ENCODE results near the gene LRRC7.

LRRC7 gene

DNA sequence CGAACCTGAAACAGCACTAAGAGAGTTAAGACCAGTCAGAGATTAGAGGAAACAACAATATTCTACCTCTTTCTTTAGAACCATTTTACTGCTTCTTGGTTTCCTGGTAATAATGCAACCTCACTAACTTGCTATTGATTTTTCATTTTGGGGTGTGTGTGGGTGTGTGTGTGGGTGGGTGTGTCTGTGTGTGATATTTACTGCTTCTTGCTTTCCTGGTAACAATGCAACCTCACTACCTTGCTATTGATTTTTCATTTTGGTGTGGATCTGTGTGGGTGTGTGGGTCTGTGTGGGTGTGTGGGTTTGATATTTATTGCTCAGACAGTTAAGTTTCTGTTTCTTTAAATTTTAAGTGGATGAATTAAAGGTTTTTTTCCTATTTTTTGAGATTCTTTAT lies 208.8 kb downstream of the LRRC7 start:
- DNase-seq (ENCODE audit: low read depth in 2 of 2): no peak

DNA sequence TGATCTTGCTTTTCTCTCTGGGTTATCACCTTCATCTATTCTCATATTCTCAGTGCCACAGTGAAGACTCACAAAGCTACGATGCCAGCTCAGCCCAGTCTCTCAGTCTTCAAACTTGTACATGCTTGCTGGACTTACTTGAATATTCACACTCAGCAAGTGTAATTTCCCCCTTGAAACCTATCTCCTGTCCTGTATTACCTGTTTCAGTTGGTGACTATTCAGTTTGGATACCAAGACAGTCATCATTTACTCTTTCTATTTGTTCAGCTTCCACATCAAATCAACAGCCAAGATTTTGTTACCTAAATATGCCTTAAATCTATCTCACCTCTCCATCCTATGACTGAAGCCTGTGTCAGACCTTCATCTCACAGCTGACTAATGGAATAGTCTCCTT lies 209.7 kb downstream of the LRRC7 start:
- DNase-seq (ENCODE audit: low read depth in 2 of 2): no peak

DNA sequence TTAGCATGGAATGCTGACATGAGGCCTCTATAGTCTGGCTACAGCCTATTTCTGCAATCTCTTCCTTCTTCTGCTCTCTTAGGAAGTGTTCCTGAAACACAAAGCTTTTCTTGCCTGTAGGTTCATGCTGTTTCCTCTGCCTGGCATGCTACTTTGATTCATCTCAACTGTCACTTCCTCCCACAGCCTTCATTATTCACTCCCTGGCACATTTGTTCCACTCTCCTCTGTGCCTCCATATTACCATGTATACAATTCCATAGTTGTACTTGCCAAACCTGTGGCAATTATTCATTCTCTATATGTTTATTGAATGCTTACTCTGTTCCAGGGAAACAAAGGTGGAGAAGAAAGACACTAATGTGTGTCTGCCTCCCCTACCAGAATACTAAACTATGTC lies 210.2 kb downstream of the LRRC7 start:
- DNase-seq (ENCODE audit: low read depth in 2 of 2): no peak

DNA sequence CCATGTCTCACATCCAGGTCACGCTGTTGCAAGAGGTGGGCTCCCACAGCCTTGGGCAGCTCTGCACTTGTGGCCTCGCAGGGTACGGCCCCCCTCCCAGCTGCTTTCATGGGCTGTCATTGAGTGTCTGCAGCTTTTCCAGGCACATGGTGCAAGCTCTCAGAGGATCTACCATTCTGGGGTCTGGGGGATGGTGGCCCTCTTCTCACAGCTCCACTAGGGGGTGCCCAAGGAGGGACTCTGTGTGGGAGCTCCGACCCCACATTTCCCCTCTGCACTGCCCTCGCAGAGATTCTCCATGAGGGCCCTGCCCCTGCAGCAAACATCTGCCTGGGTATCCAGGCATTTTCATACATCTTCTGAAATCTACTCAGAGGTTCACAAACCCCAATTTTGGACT lies 219.4 kb downstream of the LRRC7 start:
- no peak for DNase-seq (ENCODE audit: low read depth in 2 of 2)

DNA sequence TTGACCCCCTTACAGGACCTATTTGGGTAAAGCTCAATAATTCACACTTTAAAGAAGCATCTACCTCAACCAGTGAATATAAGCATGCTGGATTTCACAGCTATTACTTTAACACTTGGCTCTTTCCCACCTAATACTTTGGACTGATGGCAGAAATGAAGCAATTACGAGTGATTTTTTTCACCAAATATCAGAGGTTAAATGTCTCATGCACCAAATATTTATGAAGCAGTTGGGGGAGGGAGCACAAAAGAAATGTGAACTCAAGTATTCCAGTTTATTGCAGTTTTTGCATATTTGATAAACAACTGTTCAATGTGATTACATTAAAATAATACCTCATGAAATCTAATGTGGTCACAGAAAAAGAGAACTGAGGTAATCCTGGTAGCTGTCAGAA lies 223.6 kb downstream of the LRRC7 start:
- no peak for DNase-seq (ENCODE audit: low read depth in 2 of 2)

DNA sequence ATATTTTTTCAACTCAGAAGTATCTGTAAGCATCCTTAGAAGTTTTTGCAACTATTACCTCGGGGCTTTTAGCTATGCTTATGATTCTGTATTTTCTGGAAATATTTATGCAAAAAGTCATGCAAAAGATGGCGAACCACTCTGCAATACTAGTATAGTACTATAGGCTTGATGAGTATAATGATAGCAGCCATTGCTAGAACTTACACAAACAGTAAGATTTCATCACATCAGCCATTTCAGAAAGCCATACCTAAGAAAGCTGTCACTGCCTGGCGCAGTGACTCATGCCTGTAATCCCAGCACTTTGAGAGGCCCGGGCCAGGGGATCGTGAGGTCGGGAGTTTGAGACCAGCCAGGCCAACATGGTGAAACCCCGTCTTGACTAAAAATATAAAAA lies 227.1 kb downstream of the LRRC7 start:
- no peak for DNase-seq (ENCODE audit: low read depth in 2 of 2)

DNA sequence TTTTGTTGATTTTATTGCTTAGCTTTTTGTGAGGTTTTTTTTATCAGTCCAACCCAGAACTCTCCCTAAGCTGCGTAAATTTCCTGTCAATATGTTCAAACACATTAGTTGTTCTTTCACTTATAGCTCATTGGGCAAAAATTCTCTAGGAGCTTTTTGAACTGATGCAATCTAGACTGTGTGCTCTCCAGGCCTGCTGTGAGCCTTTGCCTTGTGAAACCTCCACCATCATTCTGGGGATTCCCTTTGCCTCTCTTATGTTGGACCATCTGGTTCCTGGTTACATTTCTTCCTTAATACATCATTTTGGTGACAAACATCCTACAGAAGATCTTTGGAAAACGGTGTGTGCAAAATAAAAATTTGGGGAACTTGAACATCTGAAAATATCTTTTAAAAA lies 247.2 kb downstream of the LRRC7 start:
- DNase-seq (ENCODE audit: low read depth in 2 of 2): no peak

DNA sequence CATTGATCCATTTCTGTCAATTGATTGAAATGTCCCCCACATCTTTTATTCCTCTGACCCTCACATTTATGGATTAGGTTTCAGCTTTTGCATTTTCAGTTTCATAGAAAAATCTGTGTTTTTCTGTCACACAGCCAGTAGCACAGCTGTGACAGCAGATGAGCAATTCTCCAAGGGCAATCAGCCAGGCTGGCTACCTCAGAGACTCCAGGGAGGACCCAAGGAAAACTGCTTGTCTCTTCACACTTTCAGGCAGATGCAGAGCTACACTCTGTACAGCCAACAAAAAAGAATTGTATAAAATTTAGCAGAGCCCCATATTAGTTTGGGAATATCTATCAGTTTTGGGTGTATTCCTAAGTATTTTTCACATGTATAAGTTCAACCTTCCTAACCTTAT lies 257.2 kb downstream of the LRRC7 start:
- no peak for DNase-seq (ENCODE audit: low read depth in 2 of 2)

DNA sequence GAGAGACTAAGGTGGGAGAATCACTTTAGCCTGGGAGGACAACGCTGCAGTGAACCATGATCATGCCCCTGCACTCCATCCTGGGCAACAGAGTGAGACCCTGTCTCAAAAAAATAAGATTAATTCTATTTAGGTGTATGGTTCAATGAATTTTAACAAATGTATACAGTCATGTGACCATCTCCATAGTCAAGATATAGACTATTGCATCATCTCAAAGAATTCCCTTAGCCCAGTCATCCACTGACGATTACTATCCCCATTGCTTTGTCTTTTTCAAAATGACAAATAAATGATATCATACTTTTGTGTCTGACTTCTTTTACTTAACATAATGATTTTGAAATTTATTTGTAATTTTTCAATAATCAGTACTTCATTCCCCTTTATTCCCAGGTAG lies 260.0 kb downstream of the LRRC7 start:
- DNase-seq (ENCODE audit: low read depth in 2 of 2): no peak

DNA sequence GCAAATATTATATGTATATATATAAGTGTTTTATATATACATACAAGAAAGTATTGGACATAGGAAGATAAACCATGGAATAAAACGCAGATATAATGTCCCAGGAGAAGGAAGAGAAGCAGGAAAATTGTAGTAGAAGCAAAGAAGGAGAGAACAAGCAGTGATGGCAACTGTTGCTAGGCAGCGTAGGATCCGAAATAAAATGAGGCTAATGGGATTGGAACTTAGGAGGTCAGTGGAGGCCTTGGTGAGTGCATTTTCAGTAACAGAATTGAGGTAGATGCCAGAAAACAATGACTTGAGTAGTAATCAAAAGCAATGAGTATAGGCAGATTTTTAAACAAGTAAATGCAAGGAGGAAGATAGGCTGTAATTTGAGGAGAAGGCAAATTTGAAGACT lies 265.8 kb downstream of the LRRC7 start:
- DNase-seq (ENCODE audit: low read depth in 2 of 2): no peak

DNA sequence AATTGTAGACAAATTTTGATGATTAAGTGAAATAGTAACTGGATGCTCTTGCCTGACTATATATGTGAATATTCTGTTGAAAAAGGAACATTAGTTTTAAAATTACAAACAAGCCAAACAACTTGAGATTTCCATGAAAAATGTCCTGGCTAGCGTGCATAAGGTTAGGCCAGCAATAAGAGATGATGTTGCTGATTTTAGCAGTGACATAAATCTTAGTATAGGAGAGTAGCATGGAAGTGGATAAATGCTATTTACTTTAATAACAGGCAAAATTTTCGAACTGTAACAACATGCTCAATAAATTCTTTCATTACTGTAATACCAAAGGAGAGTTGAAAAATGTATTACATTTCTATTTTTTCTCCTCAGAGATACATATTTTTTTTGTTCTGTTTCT lies 266.6 kb downstream of the LRRC7 start:
- DNase-seq (ENCODE audit: low read depth in 2 of 2): no peak

DNA sequence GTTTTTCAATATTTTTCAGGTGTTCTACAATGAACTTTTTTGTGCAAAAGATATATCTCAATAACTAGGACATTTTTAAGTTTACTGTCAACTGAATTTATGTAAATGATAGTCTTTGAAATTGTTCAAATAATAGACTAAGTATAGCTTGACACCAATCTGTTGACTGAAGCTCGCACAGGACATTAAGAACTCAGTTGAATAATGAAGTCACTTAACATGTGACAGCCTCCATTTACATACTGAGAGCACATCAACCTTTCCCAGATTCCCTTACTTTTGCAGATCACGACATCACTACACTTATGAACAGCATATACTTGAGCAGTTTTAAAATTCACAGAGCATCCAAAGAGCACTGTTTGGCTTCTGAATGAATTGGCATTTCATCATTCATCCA lies 268.2 kb downstream of the LRRC7 start:
- DNase-seq (ENCODE audit: low read depth in 2 of 2): no peak

DNA sequence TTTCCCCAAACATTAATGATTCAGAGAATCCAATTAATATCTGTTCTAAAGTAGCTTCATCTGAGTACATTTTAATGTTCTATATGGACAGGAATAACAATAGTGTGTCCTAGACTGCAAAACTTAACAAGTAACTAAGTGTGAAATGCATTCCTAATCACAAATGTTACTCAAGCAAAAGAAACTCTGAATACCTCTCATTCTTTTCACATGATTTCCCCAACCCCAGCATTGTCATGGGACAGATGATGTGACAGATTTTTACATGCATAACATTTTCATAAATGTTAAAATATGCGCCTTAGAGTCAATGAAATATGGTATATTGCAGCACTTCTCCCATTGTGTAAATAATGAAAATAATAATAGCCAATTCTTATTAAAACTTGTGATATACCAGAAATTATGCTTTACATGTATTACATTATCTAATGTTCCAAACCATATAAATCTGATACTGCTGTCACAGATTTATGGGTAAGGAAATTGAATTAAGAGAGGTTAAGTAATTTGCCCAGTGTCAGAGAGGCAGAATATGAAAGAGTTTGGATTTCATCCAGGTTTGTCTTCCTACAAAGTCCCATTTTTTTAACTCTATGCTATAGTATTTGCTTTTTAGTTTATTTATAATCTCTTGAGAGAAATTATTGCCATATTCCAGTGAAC lies 269.4 kb downstream of the LRRC7 start:
- DNase-seq (ENCODE audit: low read depth in 2 of 2): no peak

DNA sequence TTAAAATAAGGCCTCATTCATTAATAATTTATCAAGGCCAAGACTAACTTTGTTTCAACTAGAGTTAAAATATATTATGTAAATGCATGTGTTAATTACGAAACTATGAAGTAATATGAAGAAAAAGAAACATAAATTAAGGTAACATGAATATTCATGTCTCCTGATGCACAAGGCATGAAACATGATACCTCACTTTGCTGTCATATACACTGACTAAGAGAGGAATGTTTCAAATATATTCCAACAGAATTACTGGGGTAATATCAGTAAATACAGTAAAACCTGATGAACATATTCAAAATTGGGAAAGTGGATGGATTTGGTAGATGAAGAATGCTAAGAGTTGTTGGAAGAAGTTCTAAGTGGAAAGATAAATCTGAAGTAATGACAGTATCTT lies 274.6 kb downstream of the LRRC7 start:
- no peak for DNase-seq (ENCODE audit: low read depth in 2 of 2)

DNA sequence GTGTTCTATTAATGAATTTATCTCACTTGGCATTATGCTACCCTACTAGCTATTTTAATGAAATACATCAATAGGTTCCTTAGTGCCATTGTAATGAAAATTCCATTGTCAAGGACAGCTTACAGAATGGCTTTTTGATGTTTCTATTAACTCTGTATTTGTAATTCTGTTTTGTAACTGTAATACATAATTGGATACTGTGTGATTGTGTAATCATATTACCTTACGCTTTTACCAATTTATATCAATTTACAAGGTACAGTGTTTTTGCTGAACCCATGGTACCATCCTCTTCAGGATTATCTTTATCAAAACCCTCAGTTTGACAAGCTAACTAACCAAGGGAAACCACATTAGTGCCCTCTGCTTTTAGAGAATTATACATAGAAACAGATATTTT lies 277.9 kb downstream of the LRRC7 start:
- no peak for DNase-seq (ENCODE audit: low read depth in 2 of 2)

DNA sequence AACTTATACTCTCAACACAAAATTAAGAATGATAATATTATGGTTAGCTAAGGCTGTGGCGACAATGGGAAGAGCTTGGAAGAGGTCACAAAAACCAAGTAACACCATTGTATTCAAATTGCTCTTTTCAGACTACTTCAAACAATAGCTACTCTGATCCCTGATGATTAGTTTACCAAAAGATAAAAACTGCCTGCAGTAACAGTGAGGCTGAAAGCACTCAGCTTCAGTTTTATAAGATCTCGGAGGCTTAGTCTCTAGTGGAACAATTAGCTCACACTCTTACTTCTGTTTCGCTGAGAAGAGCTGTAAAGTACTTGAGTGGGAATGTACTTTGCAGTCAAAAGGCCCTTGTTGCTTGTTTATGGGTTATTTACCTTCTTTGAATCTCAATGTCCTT lies 278.5 kb downstream of the LRRC7 start:
- DNase-seq (ENCODE audit: low read depth in 2 of 2): no peak

DNA sequence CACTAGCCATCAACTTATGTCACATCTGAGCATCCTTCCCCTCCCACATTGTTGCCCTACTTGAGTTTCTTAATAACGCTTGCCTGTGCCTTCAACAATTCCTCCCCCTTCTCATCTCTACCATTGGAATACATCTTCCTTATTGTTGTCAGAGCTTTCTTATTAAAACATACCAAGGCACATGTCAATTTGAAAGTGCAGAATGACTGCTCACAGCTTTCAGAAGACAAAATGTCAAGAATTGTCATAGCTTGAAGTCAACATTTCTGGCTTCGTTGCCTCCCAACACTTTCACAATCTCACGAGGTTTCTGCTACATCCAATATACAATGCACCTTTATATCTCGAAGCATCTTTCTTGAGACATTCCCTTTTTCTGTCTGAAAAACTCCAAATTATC lies 279.9 kb downstream of the LRRC7 start:
- no peak for DNase-seq (ENCODE audit: low read depth in 2 of 2)

DNA sequence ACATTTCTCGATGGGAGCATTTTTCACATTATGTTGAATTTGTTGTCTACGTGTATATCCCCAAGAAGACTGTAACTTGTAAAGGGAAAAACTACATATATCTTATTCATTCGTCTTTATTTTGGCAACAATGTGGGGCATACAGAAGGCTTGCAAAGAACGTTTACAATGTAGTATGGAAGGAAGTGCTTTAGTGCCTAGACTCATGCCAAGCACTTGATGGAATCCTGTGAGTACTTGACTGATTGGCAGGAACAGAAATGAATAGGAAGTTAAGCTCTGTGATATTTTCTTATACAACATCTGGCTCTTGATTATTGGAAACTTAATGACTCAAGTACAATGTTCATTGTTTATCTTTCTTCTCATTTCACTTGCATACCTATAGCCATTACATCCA lies 284.4 kb downstream of the LRRC7 start:
- no peak for DNase-seq (ENCODE audit: low read depth in 2 of 2)

DNA sequence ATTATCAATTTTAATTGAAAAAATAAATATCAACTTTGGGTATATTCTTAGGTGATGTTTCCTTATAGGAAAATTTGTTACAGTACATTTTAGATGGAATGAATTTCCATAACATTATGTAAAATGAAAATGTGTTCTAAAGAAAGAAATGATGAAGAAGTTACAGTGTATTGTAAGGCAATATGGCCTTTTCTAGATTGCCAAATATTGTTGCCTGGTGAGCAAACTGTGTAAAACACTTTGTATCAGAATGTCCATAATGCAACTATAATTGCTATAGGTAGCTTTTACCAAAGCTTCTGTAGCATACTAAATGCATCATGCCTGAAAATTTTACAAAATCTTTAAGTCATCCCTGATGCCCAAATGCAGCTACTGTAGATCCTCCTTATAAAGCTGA lies 285.0 kb downstream of the LRRC7 start:
- no peak for DNase-seq (ENCODE audit: low read depth in 2 of 2)

DNA sequence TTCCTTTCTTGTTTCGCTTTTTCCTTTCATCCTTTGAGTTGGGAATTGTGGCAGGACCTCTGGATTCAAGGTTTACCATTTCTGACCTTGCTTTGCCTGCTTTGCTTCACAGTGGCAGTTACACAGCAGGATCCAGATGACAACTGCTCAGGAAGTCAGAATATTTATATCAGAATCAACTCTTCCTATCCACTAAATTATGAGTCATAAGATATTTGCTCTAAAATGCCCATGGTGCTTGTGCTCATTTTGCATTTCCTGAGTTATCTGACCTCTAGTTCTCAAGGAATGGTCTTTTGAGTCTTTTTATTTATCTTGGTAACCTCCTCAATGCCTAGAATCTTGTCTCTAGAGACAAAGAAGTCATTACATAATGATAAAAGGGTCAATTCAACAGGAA lies 290.8 kb downstream of the LRRC7 start:
- no peak for DNase-seq (ENCODE audit: low read depth in 2 of 2)

DNA sequence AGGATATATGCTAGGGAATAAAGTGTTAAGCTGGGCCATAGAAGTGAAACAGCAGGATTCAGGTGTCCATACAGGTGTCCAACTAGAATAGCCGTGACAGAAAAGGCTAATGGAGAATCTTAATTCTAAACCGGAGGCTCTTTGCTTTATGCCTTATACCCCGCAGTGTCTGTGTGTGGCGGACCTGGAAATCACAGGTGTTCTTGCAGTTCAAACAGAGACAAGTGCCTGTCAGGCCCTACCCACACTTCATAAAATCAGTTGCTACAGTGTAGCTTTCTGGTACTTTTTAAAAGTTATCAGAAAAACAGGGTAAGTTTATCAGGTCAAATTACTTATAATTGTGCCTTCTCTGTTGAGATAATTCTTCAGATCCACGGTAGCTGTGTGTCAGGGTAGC lies 293.9 kb downstream of the LRRC7 start:
- no peak for DNase-seq (ENCODE audit: low read depth in 2 of 2)

DNA sequence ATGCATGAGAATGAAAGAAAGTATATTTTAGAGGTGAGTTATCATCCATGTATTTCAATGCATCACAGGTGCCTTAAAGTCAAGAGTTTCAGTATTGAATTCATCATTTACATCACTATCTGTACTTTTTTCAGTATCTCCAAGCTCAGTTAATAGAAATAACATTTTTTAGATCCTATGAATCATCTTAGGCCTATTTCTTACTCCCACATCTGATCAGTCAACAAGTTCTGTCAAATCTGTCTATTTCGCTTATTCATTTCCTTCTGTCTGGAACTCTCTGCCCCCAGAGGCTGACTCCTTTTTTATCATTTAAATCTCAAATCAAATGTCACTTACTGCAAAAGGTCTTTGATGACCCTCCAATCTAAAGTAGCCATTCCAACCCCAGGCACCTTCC lies 295.2 kb downstream of the LRRC7 start:
- DNase-seq (ENCODE audit: low read depth in 2 of 2): no peak

DNA sequence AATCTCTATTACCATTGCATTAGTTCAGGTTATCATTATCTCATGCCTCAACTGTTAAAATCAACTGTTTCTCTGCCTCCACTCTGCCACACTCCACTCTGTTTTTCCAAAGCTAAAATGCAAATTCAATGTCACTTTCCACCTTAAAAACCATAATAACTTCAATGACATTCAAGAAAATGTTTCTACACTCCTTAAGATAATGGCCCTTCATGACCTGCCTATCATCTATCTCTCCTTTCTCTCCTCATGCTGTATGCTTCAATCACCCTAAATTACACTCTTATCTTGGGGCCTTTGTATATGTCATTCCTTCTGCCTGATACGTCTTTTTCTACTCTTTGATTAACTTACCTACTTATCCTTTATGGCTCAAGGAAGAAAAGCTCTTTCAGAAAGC lies 296.0 kb downstream of the LRRC7 start:
- no peak for DNase-seq (ENCODE audit: low read depth in 2 of 2)

DNA sequence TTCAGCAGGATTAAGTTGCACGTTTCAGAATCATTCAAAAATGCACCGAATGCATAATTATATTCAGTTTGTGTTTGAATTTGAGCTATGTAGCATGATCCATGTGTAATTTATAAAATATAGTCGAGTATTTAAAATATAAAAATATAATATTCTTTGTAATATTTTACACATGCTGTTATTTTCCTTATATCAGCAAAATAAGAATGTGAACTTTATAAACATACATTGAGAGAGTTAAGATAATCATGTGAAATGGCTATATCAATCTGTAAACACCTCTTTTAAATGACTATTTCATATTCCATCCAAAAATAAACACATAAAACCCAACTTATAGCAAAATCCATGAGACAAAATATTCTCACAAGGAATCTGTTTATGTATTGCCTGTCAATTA lies 303.7 kb downstream of the LRRC7 start:
- no peak for DNase-seq (ENCODE audit: low read depth in 2 of 2)

DNA sequence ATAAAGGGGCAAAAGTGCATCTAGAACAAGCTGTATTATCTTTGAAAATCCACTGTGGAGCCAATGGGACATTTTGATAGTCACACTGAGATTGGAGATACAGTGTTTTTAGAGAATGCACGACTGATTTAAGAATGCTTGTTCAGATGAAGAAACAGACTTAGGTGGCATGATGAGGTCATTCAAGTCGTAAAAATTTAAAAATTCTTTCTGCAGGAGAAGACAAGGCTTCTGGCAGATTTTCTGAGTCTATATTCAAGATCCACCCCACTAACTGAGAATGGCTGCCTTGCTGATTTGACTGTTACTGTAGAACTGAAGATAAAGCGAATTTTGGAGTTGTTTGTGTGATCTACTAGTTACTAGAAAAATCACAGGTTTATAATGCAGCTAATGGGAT lies 310.6 kb downstream of the LRRC7 start:
- DNase-seq (ENCODE audit: low read depth in 2 of 2): no peak
